MM.1S (cell line): ENCODE measurements around the gene ADGRV1.

Experiments
- EZH2 ChIP-seq: fragments of 300-600 bp; sonication (generic); optimal IDR thresholded peaks from 2 replicates; pipeline ENCODE3; 2017; ENCODE audit warnings: low read depth, mild to moderate bottlenecking, antibody characterized with exemption, low read length, mixed read lengths
- TF ChIP-seq, protein P1 (sequence below): fragments of 300-600 bp; sonication (generic); IDR thresholded peaks from 2 replicates; pipeline ENCODE4 v1.5.1; 2016; ENCODE audit warnings: antibody characterized with exemption, low read length, mixed read lengths

DNA sequence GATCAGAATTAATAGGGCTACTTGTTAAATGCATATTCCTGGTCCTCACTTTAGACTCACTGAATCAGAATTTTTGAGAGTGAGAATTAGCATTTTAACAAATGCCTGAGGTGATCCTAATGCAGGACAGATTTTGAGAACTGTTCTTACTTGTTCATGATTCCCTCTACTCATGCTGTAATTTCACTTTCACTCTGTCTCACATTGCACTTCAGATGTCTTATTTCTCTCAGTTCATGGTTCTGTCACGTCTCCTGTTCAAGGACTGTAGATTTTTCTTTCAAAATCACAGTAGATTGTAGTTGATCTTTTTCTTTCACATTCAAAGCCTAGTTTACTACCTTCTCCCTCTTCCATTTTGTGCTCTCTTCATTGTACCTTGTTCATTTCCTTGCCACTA lies 54.3 kb downstream of the ADGRV1 start:
- TF ChIP-seq, protein P1, sequence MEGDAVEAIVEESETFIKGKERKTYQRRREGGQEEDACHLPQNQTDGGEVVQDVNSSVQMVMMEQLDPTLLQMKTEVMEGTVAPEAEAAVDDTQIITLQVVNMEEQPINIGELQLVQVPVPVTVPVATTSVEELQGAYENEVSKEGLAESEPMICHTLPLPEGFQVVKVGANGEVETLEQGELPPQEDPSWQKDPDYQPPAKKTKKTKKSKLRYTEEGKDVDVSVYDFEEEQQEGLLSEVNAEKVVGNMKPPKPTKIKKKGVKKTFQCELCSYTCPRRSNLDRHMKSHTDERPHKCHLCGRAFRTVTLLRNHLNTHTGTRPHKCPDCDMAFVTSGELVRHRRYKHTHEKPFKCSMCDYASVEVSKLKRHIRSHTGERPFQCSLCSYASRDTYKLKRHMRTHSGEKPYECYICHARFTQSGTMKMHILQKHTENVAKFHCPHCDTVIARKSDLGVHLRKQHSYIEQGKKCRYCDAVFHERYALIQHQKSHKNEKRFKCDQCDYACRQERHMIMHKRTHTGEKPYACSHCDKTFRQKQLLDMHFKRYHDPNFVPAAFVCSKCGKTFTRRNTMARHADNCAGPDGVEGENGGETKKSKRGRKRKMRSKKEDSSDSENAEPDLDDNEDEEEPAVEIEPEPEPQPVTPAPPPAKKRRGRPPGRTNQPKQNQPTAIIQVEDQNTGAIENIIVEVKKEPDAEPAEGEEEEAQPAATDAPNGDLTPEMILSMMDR, result no peak
- no peak for TF ChIP-seq EZH2
